GM12878 (cell line): Measurements from ENCODE around the gene PIWIL4. TPM values are rescaled to one million over a fixed set of nuclear protein-coding genes. Genes with fewer than 3 reads are reported as not detected.

Experiments
- ATAC-seq: fragments of 200-7000 bp; cut with Tn5 transposase; 3 replicates; pipeline ENCODE4 v1.9.1; 2020; ENCODE audit warnings: mild to moderate bottlenecking, moderate library complexity
- BruUV-seq: library from RNA; stranded (reverse); fragments of 400-500 nt; replicated peaks from 2 replicates; lab custom pipeline; 2021; lab: Mats Ljungman, UMichigan
- CTCF ChIA-PET: fragments of 300-600 bp; sonication (Branson Sonifier 250); formaldehyde crosslinking; extraction: SDS; loops from one replicate; lab custom pipeline; 2021; ENCODE audit warnings: inconsistent platforms; lab: Yijun Ruan, JAX
- POLR2A ChIA-PET: fragments of 350-600 bp; formaldehyde crosslinking; extraction: SDS; loops from one replicate; lab custom pipeline; 2021; ENCODE audit warnings: inconsistent platforms; lab: Charles Lee
- RAD21 ChIA-PET: fragments of 300-600 bp; sonication (Branson Sonifier 250); formaldehyde crosslinking; loops from one replicate; lab custom pipeline; 2023; ENCODE audit warnings: antibody characterized with exemption; ENCODE audit not compliant: unreplicated experiment; lab: Charles Lee
- SMC1A ChIA-PET: fragments of 300-600 bp; sonication (Branson Sonifier 250); formaldehyde crosslinking; loops from one replicate; lab custom pipeline; 2023; ENCODE audit not compliant: unreplicated experiment, uncharacterized antibody; lab: Charles Lee
- DNase-seq: peaks from one replicate; pipeline ENCODE4 v3.0.0-alpha.2; 2011; ENCODE audit warnings: low read depth, low spot score
- FAIRE-seq: peaks from 3 replicates; lab custom pipeline; 2011; peaks lifted over from hg19 to GRCh38; lab: Jason Lieb, UNC
- H2AFZ ChIP-seq: 2 replicates; pipeline ENCODE4 v1.6.0; 2011; ENCODE audit warnings: low read depth, low read length, control low read depth; ENCODE audit not compliant: control insufficient read depth
- H3K27ac ChIP-seq: 2 replicates; pipeline ENCODE4 v1.5.1; 2011; ENCODE audit warnings: control low read depth; ENCODE audit not compliant: control insufficient read depth, insufficient read depth
- H3K27me3 ChIP-seq, 2 experiments: replicated peaks in 1 of 2; 2 replicates each; pipeline versions ENCODE4 v1.6.0 to v1.6.1; 2011; ENCODE audit warnings: low read length in 1 of 2; ENCODE audit not compliant: control insufficient read depth in 2 of 2, insufficient read depth in 2 of 2
- H3K36me3 ChIP-seq, 2 experiments: 2 replicates each; pipeline ENCODE4 v1.5.1; 2011; ENCODE audit warnings: low read length in 1 of 2; ENCODE audit not compliant: control insufficient read depth in 2 of 2, insufficient read depth in 2 of 2
- H3K4me1 ChIP-seq: 2 replicates; pipeline ENCODE4 v1.6.1; 2011; ENCODE audit warnings: mild to moderate bottlenecking, low read length, moderate library complexity, mixed read lengths; ENCODE audit not compliant: control insufficient read depth, insufficient read depth
- H3K4me2 ChIP-seq: 2 replicates; pipeline ENCODE4 v1.6.0; 2011; ENCODE audit warnings: control low read depth; ENCODE audit not compliant: control insufficient read depth, insufficient read depth
- H3K4me3 ChIP-seq: fragments of 200-600 bp; sonication (generic); 2 replicates; pipeline ENCODE4 v1.5.1; 2016
- H3K79me2 ChIP-seq: 2 replicates; pipeline ENCODE4 v1.6.0; 2011; ENCODE audit warnings: low read length; ENCODE audit not compliant: control insufficient read depth, insufficient read depth
- H3K9ac ChIP-seq: 2 replicates; pipeline ENCODE4 v1.8.0; 2011; ENCODE audit warnings: low read length, control low read depth, mixed read lengths; ENCODE audit not compliant: control insufficient read depth, insufficient read depth
- H3K9me3 ChIP-seq: replicated peaks from 3 replicates; pipeline ENCODE4 v1.5.1; 2011; ENCODE audit warnings: mild to moderate bottlenecking, low read length; ENCODE audit not compliant: control insufficient read depth, insufficient read depth
- H4K20me1 ChIP-seq: 2 replicates; pipeline ENCODE4 v1.6.0; 2011; ENCODE audit not compliant: control insufficient read depth, insufficient read depth
- ATF7 ChIP-seq: fragments of 450-650 bp; IDR thresholded peaks from 2 replicates; pipeline ENCODE4 v1.6.1; 2016; ENCODE audit warnings: low read depth, mild to moderate bottlenecking
- BACH1 ChIP-seq: fragments of 450-650 bp; IDR thresholded peaks from 2 replicates; pipeline ENCODE4 v1.6.1; 2017; ENCODE audit warnings: mild to moderate bottlenecking, borderline replicate concordance
- CHD2 ChIP-seq: IDR thresholded peaks from 2 replicates; pipeline ENCODE4 v1.6.1; 2011; ENCODE audit warnings: low read depth, low read length, improper control_type of control experiment, borderline replicate concordance
- CREB1 ChIP-seq: IDR thresholded peaks from 2 replicates; pipeline ENCODE4 v1.6.1; 2012; ENCODE audit warnings: low read depth, mild to moderate bottlenecking, inconsistent platforms
- DPF2 ChIP-seq: fragments of 450-650 bp; IDR thresholded peaks from 2 replicates; pipeline ENCODE4 v1.6.1; 2017; ENCODE audit warnings: mild to moderate bottlenecking
- HDAC6 ChIP-seq: fragments of 200-600 bp; sonication (generic); IDR thresholded peaks from one replicate; pipeline ENCODE4 v1.8.0; 2017; ENCODE audit warnings: antibody characterized with exemption; ENCODE audit not compliant: unreplicated experiment
- HDGF ChIP-seq: fragments of 450-650 bp; IDR thresholded peaks from 2 replicates; pipeline ENCODE4 v1.6.1; 2016; ENCODE audit warnings: antibody characterized with exemption
- IRF5 ChIP-seq: fragments of 450-650 bp; IDR thresholded peaks from 2 replicates; pipeline ENCODE4 v1.6.1; 2017; ENCODE audit warnings: borderline replicate concordance
- MEF2A ChIP-seq: IDR thresholded peaks from 2 replicates; pipeline ENCODE4 v1.6.1; 2011; ENCODE audit warnings: low read depth, mild to moderate bottlenecking, low read length, moderate library complexity; ENCODE audit not compliant: insufficient read depth
- NFXL1 ChIP-seq: fragments of 450-650 bp; IDR thresholded peaks from 2 replicates; pipeline ENCODE4 v1.6.1; 2017; ENCODE audit warnings: antibody characterized with exemption, mild to moderate bottlenecking, borderline replicate concordance
- PAX5 ChIP-seq: IDR thresholded peaks from 2 replicates; pipeline ENCODE4 v1.6.1; 2011; ENCODE audit warnings: low read depth, low read length, borderline replicate concordance
- PML ChIP-seq: IDR thresholded peaks from 2 replicates; pipeline ENCODE4 v1.6.1; 2012; ENCODE audit warnings: low read length, inconsistent platforms
- SREBF1 ChIP-seq: IDR thresholded peaks from 2 replicates; pipeline ENCODE4 v1.6.1; 2012; ENCODE audit warnings: mild to moderate bottlenecking, low read length
- STAT1 ChIP-seq: fragments of 450-650 bp; conservative IDR thresholded peaks from 2 replicates; pipeline ENCODE4 v1.6.1; 2014; ENCODE audit warnings: antibody characterized with exemption, mild to moderate bottlenecking
- SUZ12 ChIP-seq: fragments of 200-600 bp; sonication (generic); IDR thresholded peaks from one replicate; pipeline ENCODE4 v1.6.1; 2018; ENCODE audit warnings: antibody characterized with exemption, mild to moderate bottlenecking; ENCODE audit not compliant: unreplicated experiment
- TCF3 ChIP-seq: IDR thresholded peaks from 2 replicates; pipeline ENCODE4 v1.6.1; 2012; ENCODE audit warnings: low read depth, mild to moderate bottlenecking, low read length, borderline replicate concordance; ENCODE audit not compliant: insufficient read depth
- ZNF217 ChIP-seq: fragments of 450-650 bp; IDR thresholded peaks from 2 replicates; pipeline ENCODE4 v1.6.1; 2017; ENCODE audit warnings: antibody characterized with exemption, mild to moderate bottlenecking
- WGBS: methylation state at CpG from one replicate; pipeline ENCODE4 v1.1.6; 2016; ENCODE audit warnings: low lambda C conversion rate; ENCODE audit not compliant: insufficient replicate concordance, insufficient coverage; ENCODE audit errors: missing lambda C conversion rate; 5-methylcytosine and 5-hydroxymethylcytosine counted together
- in situ Hi-C: fragments of 300-500 bp; cut with MboI; formaldehyde crosslinking; loops from 9 replicates; pipeline ENCODE4 v1.14.3; 2018; ENCODE audit warnings: mixed read lengths
- intact Hi-C: fragments of 100-400 bp; cut with micrococcal nuclease; formaldehyde crosslinking; loops from one replicate; pipeline ENCODE4 v1.14.2; 2022; ENCODE audit not compliant: unreplicated experiment
- polyA plus RNA-seq, 11 experiments: library from polyadenylated mRNA; depleted of rRNA in 4 of 11; unstranded in 6 of 11; stranded (reverse) in 5 of 11; fragments of >200 nt; fragmentation: Nextera tagmentation in 4 of 11; fragmentation: Illumina TruSeq in 1 of 11; extraction: Ambion mirVana in 4 of 11; extraction: Trizol in 1 of 11; gene quantifications; 1 replicate in 1 of 11; 2 replicates in 10 of 11; pipeline versions ENCODE4 v1.2.1 to v1.2.3, GENCODE V29; 2011 to 2016; ENCODE audit warnings: inconsistent platforms in 2 of 11, missing spikeins in 2 of 11, low read depth in 1 of 11
- total RNA-seq, 4 experiments: library from RNA; depleted of rRNA in 3 of 4; stranded (reverse); fragments of >200 nt in 3 of 4; fragmentation: Illumina TruSeq in 1 of 4; extraction: Trizol in 1 of 4; gene quantifications; 2 replicates each; pipeline versions ENCODE4 v1.2.1 to v1.2.3, GENCODE V29; 2013 to 2021
- TF ChIP-seq, protein P1 (sequence below): IDR thresholded peaks from 2 replicates; pipeline ENCODE4 v1.6.1; 2012; ENCODE audit warnings: low read length, inconsistent platforms

PIWIL4 gene
- total and polyA plus RNA-seq, 10 of the 15 experiments (the other 5 are each of a cell fraction or from before 2014, with no cell fraction given), result 0.23 to 13.3 (median 0.47) TPM

DNA sequence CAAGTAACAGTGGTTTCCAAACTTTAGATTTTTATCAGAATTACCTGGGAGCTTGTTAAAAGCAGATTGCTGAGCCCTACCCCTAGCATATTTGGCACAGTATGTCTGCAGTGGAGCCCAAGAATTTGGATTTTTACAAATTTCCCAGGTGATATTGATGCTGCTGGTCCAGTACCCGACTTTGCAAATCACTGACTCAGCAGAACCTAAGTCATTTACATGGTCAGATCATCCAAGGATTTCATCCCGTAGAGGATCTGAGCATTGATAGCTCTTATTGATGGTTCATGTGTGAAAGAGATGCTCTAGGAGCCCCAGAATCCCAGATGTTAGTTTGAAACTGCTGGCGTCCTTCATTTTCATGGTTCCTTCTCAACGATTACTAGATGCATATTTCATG is 48.9 kb upstream of the PIWIL4 start:
- ChIA-PET POLR2A (interaction anchor here (1.7 kb wide), 1 partner anchor 84 kb away, joined by 3 read pairs; no protein-coding TSS in a partner anchor), SMC1A (interaction anchor here (1.4 to 13.5 kb wide), 5 partner anchors 11 to 85 kb away, joined by 3 to 216 read pairs (median 145); no protein-coding TSS in a partner anchor), CTCF (interaction anchor here (1.0 to 15.7 kb wide), 8 partner anchors 8 to 380 kb away, joined by 4 to 337 read pairs (median 17); no protein-coding TSS in a partner anchor), RAD21 (interaction anchor here (1.2 to 6.5 kb wide), 3 partner anchors 67 to 85 kb away, joined by 3 to 121 read pairs (median 55); no protein-coding TSS in a partner anchor)
- H3K27me3 ChIP-seq, result no peaks in the 10 kb centered on the region
- ATAC-seq (no peak), FAIRE-seq (no peak), DNase-seq (no peak)
- no peak overlapping the region for H3K4me2 ChIP-seq
- intact Hi-C loops, result loop anchor here (2.0 to 10.0 kb wide), 2 partner anchors 237 to 379 kb away; no protein-coding TSS in a partner anchor
- no peaks in the 10 kb centered on the region for H4K20me1 ChIP-seq
- no peaks in the 10 kb centered on the region for H3K36me3 ChIP-seq
- no peaks in the 10 kb centered on the region for H3K4me1 ChIP-seq
- in situ Hi-C loops, result no loop called here
- H3K27ac ChIP-seq, result no peak overlapping the region
- no peak overlapping the region for H3K9ac ChIP-seq
- H3K4me3 ChIP-seq, result no peak overlapping the region
- H3K79me2 ChIP-seq, result no peaks in the 10 kb centered on the region
- H3K9me3 ChIP-seq, result no peaks in the 10 kb centered on the region
- 9% methylated on average over 4 of the region's 4 CpGs for WGBS
- TF ChIP-seq PAX5 (no peak), CHD2 (no peak), HDAC6 (no peak), DPF2 (no peak), TCF3 (no peak), CREB1 (no peak), ZNF217 (no peak), HDGF (no peak), SUZ12 (no peak), BACH1 (no peak), ATF7 (no peak), IRF5 (no peak), SREBF1 (no peak), NFXL1 (no peak), STAT1 (no peak), PML (no peak), MEF2A (no peak)
- TF ChIP-seq, protein P1, sequence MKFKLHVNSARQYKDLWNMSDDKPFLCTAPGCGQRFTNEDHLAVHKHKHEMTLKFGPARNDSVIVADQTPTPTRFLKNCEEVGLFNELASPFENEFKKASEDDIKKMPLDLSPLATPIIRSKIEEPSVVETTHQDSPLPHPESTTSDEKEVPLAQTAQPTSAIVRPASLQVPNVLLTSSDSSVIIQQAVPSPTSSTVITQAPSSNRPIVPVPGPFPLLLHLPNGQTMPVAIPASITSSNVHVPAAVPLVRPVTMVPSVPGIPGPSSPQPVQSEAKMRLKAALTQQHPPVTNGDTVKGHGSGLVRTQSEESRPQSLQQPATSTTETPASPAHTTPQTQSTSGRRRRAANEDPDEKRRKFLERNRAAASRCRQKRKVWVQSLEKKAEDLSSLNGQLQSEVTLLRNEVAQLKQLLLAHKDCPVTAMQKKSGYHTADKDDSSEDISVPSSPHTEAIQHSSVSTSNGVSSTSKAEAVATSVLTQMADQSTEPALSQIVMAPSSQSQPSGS, result no peak
- BruUV-seq, result no TSS peak
- no peak overlapping the region for H2AFZ ChIP-seq
